Measurements from ENCODE around the gene GGNBP2.
A peak's percentile ranks its signal among the peaks of the same experiment; 100 is the strongest.

The GGNBP2 gene

GRCh38 chr17:36515837-36516236, 28.9 kb upstream of the GGNBP2 start:
- no peak for DNase-seq

- DNase-seq, result no peak
Measured at GRCh38 chr17:36523113-36523512, 21.6 kb upstream of the GGNBP2 start.

- no peak for DNase-seq
Measured at GRCh38 chr17:36524428-36524876, 20.3 kb upstream of the GGNBP2 start.

GRCh38 chr17:36525113-36525512, 19.6 kb upstream of the GGNBP2 start:
- DNase-seq, result no peak

- DNase-seq, result no peak
Measured at GRCh38 chr17:36525888-36526287, 18.8 kb upstream of the GGNBP2 start.

GRCh38 chr17:36527621-36528250, 17.0 kb upstream of the GGNBP2 start:
- DNase-seq, result no peak

GRCh38 chr17:36529121-36529520, 15.6 kb upstream of the GGNBP2 start:
- DNase-seq, result no peak

GRCh38 chr17:36532435-36532975, 12.2 kb upstream of the GGNBP2 start:
- DNase-seq, result no peak

- DNase-seq, result peak; percentile 49
Measured at GRCh38 chr17:36533935-36534839, 10.5 kb upstream of the GGNBP2 start.

GRCh38 chr17:36534840-36535668, 9.7 kb upstream of the GGNBP2 start, which contains the start of the genes MYO19 and PIGW:
Gene MYO19, minus strand, starts transcription at chr17:36534868. Its CDS starts 2,330 bp downstream, at chr17:36532538.
Gene PIGW, plus strand, starts transcription at chr17:36534987. Its CDS starts 2,115 bp downstream, at chr17:36537102.
- peak; percentile 79 for DNase-seq

GRCh38 chr17:36535669-36536081, 9.0 kb upstream of the GGNBP2 start:
- no peak for DNase-seq

- DNase-seq, result no peak
Measured at GRCh38 chr17:36540696-36541095, 4.0 kb upstream of the GGNBP2 start.

- DNase-seq, result no peak
Measured at GRCh38 chr17:36542755-36543154, 2.0 kb upstream of the GGNBP2 start.

- DNase-seq, result peak; percentile 11
Measured at GRCh38 chr17:36544044-36544306, 744 bp upstream of the GGNBP2 start.

GRCh38 chr17:36545077-36545464, 352 bp downstream of the GGNBP2 start:
- DNase-seq, result no peak

- DNase-seq, result peak; percentile 82
Measured at GRCh38 chr17:36545465-36546417, 1.0 kb downstream of the GGNBP2 start.

- no peak for DNase-seq
Measured at GRCh38 chr17:36546418-36547093, 1.8 kb downstream of the GGNBP2 start.

GRCh38 chr17:36547776-36548175, 3.1 kb downstream of the GGNBP2 start:
- no peak for DNase-seq

- DNase-seq, result no peak
Measured at GRCh38 chr17:36550491-36551417, 6.0 kb downstream of the GGNBP2 start.

GRCh38 chr17:36553459-36553858, 8.7 kb downstream of the GGNBP2 start:
- no peak for DNase-seq
